Neuronal stem cell (in vitro differentiated cells): ENCODE data around the gene PDE6H.

ENCODE experiments used
- DNase-seq: peaks from one replicate; pipeline ENCODE4 v3.0.0-alpha.2; 2013; ENCODE audit warnings: low spot score
- H2AFZ ChIP-seq: one replicate; pipeline ENCODE4 v1.6.1; 2013; ENCODE audit warnings: mild to moderate bottlenecking, low read length, inconsistent platforms
- H2AK5ac ChIP-seq: 2 replicates; pipeline ENCODE4 v1.6.1; 2013; ENCODE audit warnings: low read depth, mild to moderate bottlenecking, inconsistent platforms, low read length, moderate library complexity, mixed read lengths
- H2BK120ac ChIP-seq: 2 replicates; pipeline ENCODE4 v1.6.1; 2013; ENCODE audit warnings: low read depth, mild to moderate bottlenecking, inconsistent platforms, low read length, moderate library complexity, mixed read lengths
- H2BK12ac ChIP-seq: one replicate; pipeline ENCODE4 v1.6.1; 2013; ENCODE audit warnings: low read length, inconsistent platforms
- H2BK15ac ChIP-seq: 2 replicates; pipeline ENCODE4 v1.6.1; 2013; ENCODE audit warnings: mild to moderate bottlenecking, low read length, inconsistent platforms, mixed read lengths
- H2BK5ac ChIP-seq: one replicate; pipeline ENCODE4 v1.6.1; 2013; ENCODE audit warnings: inconsistent platforms, mild to moderate bottlenecking, low read length, moderate library complexity
- H3K14ac ChIP-seq: one replicate; pipeline ENCODE4 v1.6.1; 2013; ENCODE audit warnings: low read length, inconsistent platforms
- H3K18ac ChIP-seq: 2 replicates; pipeline ENCODE4 v1.6.1; 2013; ENCODE audit warnings: low read length, inconsistent platforms
- H3K23ac ChIP-seq: 2 replicates; pipeline ENCODE4 v1.6.1; 2013; ENCODE audit warnings: low read depth, mild to moderate bottlenecking, mixed read lengths, low read length, inconsistent platforms; ENCODE audit not compliant: poor library complexity
- H3K27ac ChIP-seq: replicated peaks from 3 replicates; pipeline ENCODE4 v1.5.1; 2013; ENCODE audit warnings: low read length, inconsistent platforms
- H3K27me3 ChIP-seq, 3 experiments: 2 replicates each; pipeline ENCODE4 v1.6.1; 2013; ENCODE audit warnings: low read length in 3 of 3, mild to moderate bottlenecking in 2 of 3, inconsistent platforms in 1 of 3, low read depth in 1 of 3, mixed read lengths in 1 of 3, moderate library complexity in 1 of 3; ENCODE audit not compliant: control insufficient read depth in 3 of 3, insufficient read depth in 3 of 3
- H3K36me3 ChIP-seq, 2 donors: replicated peaks in 1 of 2; 2 replicates each; pipeline ENCODE4 v1.6.1; 2013; ENCODE audit warnings: low read length in 2 of 2; ENCODE audit not compliant: control insufficient read depth in 2 of 2, insufficient read depth in 2 of 2
- H3K4ac ChIP-seq: 2 replicates; pipeline ENCODE4 v1.6.1; 2013; ENCODE audit warnings: inconsistent platforms, mild to moderate bottlenecking, low read length, moderate library complexity
- H3K4me1 ChIP-seq, 2 donors: 1 replicate in 1 of 2; 2 replicates in 1 of 2; pipeline ENCODE4 v1.6.1; 2013; ENCODE audit warnings: low read length in 2 of 2, low read depth in 1 of 2; ENCODE audit not compliant: control insufficient read depth in 2 of 2, insufficient read depth in 1 of 2
- H3K4me2 ChIP-seq: one replicate; pipeline ENCODE4 v1.6.1; 2013; ENCODE audit warnings: mild to moderate bottlenecking, low read length, inconsistent platforms; ENCODE audit not compliant: insufficient read depth, poor library complexity, severe bottlenecking
- H3K4me3 ChIP-seq, 2 donors: 2 replicates each; pipeline ENCODE4 v1.5.1; 2013; ENCODE audit warnings: low read length in 2 of 2, mild to moderate bottlenecking in 2 of 2, inconsistent platforms in 1 of 2, moderate library complexity in 1 of 2
- H3K79me1 ChIP-seq: one replicate; pipeline ENCODE4 v1.6.1; 2013; ENCODE audit warnings: low read depth, mild to moderate bottlenecking, inconsistent platforms, low read length, moderate library complexity
- H3K9ac ChIP-seq: one replicate; pipeline ENCODE4 v1.6.1; 2013; ENCODE audit warnings: mild to moderate bottlenecking, low read depth, low read length, inconsistent platforms; ENCODE audit not compliant: poor library complexity
- H3K9me3 ChIP-seq, 2 donors: replicated peaks in 1 of 2; 2 replicates each; pipeline versions ENCODE3 to v1.6.1; 2013; ENCODE audit warnings: low read length in 2 of 2, mild to moderate bottlenecking in 2 of 2, inconsistent platforms in 1 of 2, low read depth in 1 of 2, mixed read lengths in 1 of 2, moderate library complexity in 1 of 2; ENCODE audit not compliant: control insufficient read depth in 2 of 2, insufficient read depth in 1 of 2
- H4K8ac ChIP-seq: one replicate; pipeline ENCODE4 v1.6.1; 2013; ENCODE audit warnings: low read depth, mild to moderate bottlenecking, inconsistent platforms, low read length, moderate library complexity
- H4K91ac ChIP-seq: one replicate; pipeline ENCODE4 v1.6.1; 2013; ENCODE audit warnings: low read length, low read depth, mild to moderate bottlenecking, inconsistent platforms; ENCODE audit not compliant: poor library complexity
- WGBS, 2 donors: extraction: QIAGEN DNeasy Blood & Tissue Kit; methylation state at CpG; one replicate each; pipeline ENCODE4 v1.1.7; 2013; ENCODE audit warnings: missing lambda C conversion rate in 2 of 2, mixed read lengths in 1 of 2; ENCODE audit not compliant: insufficient read length in 2 of 2, insufficient replicate concordance in 1 of 2; ENCODE audit errors: extremely low coverage in 2 of 2; 5-methylcytosine and 5-hydroxymethylcytosine counted together

PDE6H gene

DNA sequence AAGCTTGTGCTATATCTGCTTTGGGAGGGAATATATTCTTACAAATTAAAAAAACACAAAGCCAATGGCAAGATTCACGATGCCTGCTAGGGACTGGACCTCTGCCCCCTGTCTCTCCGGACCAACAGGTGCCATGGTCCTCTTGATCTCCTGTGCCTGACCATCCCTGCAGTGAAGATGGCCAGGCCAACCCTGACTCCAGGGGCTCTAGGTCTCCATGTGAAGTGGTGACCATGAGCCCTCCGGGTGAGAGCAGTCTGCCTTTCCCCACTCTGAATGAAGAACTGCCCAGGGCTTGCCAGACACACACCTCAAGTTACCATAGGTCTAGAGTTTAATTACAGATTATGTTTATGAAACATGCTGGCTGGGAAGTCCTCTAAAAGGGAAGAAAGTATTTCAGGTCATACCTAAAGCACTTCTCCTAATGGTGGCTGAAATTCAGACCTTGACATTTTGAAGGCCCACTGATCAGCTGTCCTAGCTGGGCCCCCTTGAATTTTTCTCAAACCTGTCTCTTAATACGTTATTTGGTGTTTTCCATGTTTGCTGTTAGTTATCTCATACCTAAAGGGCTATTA is 12.8 kb upstream of the PDE6H start:
- H4K8ac ChIP-seq = no peak overlapping the region
- no peaks in the 10 kb centered on the region for H3K4me1 ChIP-seq
- no peak for DNase-seq
- no peaks in the 10 kb centered on the region for H3K9me3 ChIP-seq
- H3K27ac ChIP-seq = no peak overlapping the region
- no peak overlapping the region for H3K4ac ChIP-seq
- no peak overlapping the region for H2AK5ac ChIP-seq
- H2BK15ac ChIP-seq = no peak overlapping the region
- no peaks in the 10 kb centered on the region for H3K79me1 ChIP-seq
- no peak overlapping the region for H2BK5ac ChIP-seq
- no peaks in the 10 kb centered on the region for H3K27me3 ChIP-seq
- no peak overlapping the region for H3K9ac ChIP-seq
- no peak overlapping the region for H3K23ac ChIP-seq
- no CpG with 5 or more reads among the region's 4 CpGs for WGBS, 2 donors
- no peak overlapping the region for H3K18ac ChIP-seq
- H3K4me2 ChIP-seq = no peak overlapping the region
- no peak overlapping the region for H4K91ac ChIP-seq
- H2BK12ac ChIP-seq = no peak overlapping the region
- H3K36me3 ChIP-seq = no peaks in the 10 kb centered on the region
- H2BK120ac ChIP-seq = no peak overlapping the region
- H2AFZ ChIP-seq = no peak overlapping the region
- no peak overlapping the region for H3K4me3 ChIP-seq
- no peak overlapping the region for H3K14ac ChIP-seq

DNA sequence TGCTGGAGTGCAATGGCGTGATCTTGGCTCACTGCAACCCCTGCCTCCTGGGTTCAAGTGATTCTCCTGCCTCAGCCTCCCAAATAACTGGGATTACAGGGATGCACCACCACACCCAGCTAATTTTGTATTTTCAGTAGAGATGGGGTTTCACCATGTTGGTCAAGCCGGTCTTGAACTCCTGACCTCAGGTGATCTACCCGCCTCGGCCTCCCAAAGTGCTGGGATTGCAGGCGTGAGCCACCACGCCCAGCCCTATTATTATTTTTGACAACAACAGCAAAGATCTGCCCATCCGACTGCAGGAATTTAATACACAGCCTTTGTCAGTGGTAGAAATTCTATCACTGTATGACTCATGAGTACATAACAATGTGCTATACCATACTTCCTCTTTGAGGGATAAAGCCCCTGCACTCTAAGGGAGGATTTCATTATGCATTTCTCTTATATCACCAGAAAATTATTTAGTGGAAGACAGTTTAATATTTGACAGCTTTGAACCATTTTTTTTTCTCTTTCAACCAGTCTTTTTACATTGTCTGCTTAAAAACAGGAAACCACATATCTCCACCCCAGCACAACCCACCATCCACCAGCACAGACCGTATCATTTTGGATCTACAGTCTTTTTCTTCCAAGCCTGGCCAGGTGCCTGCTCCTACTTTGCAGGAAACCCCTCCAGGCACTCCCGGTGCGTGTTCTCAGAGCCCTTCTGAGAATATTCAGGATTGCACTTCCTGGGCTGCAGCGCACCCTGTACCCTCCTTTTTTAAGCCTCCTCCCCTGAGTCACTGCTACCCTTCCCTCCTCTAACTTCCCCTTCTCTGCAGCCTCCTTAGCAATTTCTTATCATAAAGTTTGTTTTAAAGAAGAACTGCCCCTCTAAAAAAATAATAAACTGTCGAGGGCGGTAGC is 12.0 kb upstream of the PDE6H start:
- no peaks in the 10 kb centered on the region for H3K36me3 ChIP-seq
- no peak overlapping the region for H4K91ac ChIP-seq
- no peak overlapping the region for H2BK120ac ChIP-seq
- H4K8ac ChIP-seq = no peak overlapping the region
- H3K23ac ChIP-seq = no peak overlapping the region
- H2BK12ac ChIP-seq = no peak overlapping the region
- no peaks in the 10 kb centered on the region for H3K79me1 ChIP-seq
- WGBS, 2 donors = no CpG with 5 or more reads among the region's 13 CpGs
- H3K9ac ChIP-seq = no peak overlapping the region
- H3K9me3 ChIP-seq = no peaks in the 10 kb centered on the region
- H3K27ac ChIP-seq = no peak overlapping the region
- H2BK5ac ChIP-seq = no peak overlapping the region
- no peak overlapping the region for H2AK5ac ChIP-seq
- H2BK15ac ChIP-seq = no peak overlapping the region
- no peak overlapping the region for H3K4me3 ChIP-seq
- no peak overlapping the region for H3K4me2 ChIP-seq
- H3K27me3 ChIP-seq = no peaks in the 10 kb centered on the region
- no peak overlapping the region for H2AFZ ChIP-seq
- H3K4me1 ChIP-seq = no peaks in the 10 kb centered on the region
- no peak overlapping the region for H3K14ac ChIP-seq
- no peak for DNase-seq
- no peak overlapping the region for H3K4ac ChIP-seq
- H3K18ac ChIP-seq = no peak overlapping the region

DNA sequence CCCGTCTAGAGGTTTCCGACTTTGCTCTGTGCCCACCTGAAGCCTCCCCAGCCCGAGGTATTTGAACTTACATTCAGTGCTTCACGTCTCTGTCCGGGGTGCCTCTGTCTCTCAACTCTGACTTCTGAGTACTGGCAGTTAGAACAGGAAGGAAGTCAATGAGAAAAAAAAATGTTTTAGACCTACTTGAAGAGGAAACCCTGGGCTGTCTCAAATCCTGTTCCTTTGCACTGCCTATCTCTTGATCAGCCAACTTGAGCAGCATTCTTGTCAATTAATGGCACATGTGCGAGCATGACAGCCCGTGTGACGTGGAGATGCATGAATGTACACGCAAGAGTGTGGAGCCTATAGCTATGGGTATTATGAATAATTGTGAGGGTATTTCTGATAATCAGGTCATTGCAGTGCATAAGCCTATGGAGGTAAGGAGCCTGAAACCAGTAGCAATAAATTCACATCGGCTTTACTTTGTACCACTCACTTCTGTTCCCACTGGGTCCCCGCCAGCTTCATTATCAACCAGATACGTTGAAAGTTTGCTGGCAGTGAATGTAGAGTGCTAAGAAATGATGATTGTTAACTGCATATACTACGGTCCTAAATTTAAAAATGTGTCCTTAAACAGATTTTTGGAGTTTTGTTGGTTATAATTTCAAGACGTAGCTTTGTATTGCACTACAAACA is 11.2 kb upstream of the PDE6H start, which contains the start of gene ARHGDIB:
Gene ARHGDIB, minus strand, starts transcription at position 136 of the 687 bp plus-strand sequence. CDS start 10,889 bp downstream, outside the sequence.
- H3K14ac ChIP-seq = no peak within 1 kb of the TSS
- H3K79me1 ChIP-seq = no peaks in the 10 kb centered on the region
- H3K4ac ChIP-seq = no peak within 1 kb of the TSS
- no peak within 1 kb of the TSS for H3K9ac ChIP-seq
- H3K36me3 ChIP-seq = no peaks in the 10 kb centered on the region
- H3K27ac ChIP-seq = no peak within 1 kb of the TSS
- H4K8ac ChIP-seq = no peak within 1 kb of the TSS
- H3K18ac ChIP-seq = no peak within 1 kb of the TSS
- no peak within 1 kb of the TSS for H3K4me3 ChIP-seq
- H2BK5ac ChIP-seq = no peak within 1 kb of the TSS
- no peak within 1 kb of the TSS for H4K91ac ChIP-seq
- no peak within 1 kb of the TSS for H2BK12ac ChIP-seq
- DNase-seq = no peak
- H3K27me3 ChIP-seq = no peaks in the 10 kb centered on the region
- no peak within 1 kb of the TSS for H2BK120ac ChIP-seq
- no peak within 1 kb of the TSS for H3K23ac ChIP-seq
- H3K4me2 ChIP-seq = no peak within 1 kb of the TSS
- H2AK5ac ChIP-seq = no peak within 1 kb of the TSS
- H3K4me1 ChIP-seq = no peaks in the 10 kb centered on the region
- H2BK15ac ChIP-seq = no peak within 1 kb of the TSS
- WGBS, 2 donors = no CpG with 5 or more reads among the region's 14 CpGs
- H3K9me3 ChIP-seq = no peaks in the 10 kb centered on the region
- no peak within 1 kb of the TSS for H2AFZ ChIP-seq

- no peak overlapping the region for H2AK5ac ChIP-seq
- H2AFZ ChIP-seq = no peak overlapping the region
- no peak overlapping the region for H4K8ac ChIP-seq
- no peaks in the 10 kb centered on the region for H3K79me1 ChIP-seq
- H3K36me3 ChIP-seq = no peaks in the 10 kb centered on the region
- WGBS, 2 donors = no CpG with 5 or more reads among the region's 3 CpGs
- H2BK120ac ChIP-seq = no peak overlapping the region
- H2BK12ac ChIP-seq = no peak overlapping the region
- no peaks in the 10 kb centered on the region for H3K4me1 ChIP-seq
- no peak overlapping the region for H3K27ac ChIP-seq
- H2BK5ac ChIP-seq = no peak overlapping the region
- no peak overlapping the region for H3K4me2 ChIP-seq
- no peak overlapping the region for H3K23ac ChIP-seq
- H2BK15ac ChIP-seq = no peak overlapping the region
- no peak overlapping the region for H3K4me3 ChIP-seq
- no peak overlapping the region for H4K91ac ChIP-seq
- no peak for DNase-seq
- no peak overlapping the region for H3K18ac ChIP-seq
- no peaks in the 10 kb centered on the region for H3K27me3 ChIP-seq
- no peak overlapping the region for H3K4ac ChIP-seq
- no peak overlapping the region for H3K9ac ChIP-seq
- H3K9me3 ChIP-seq = no peaks in the 10 kb centered on the region
- no peak overlapping the region for H3K14ac ChIP-seq
These were observed 10.7 kb upstream of the PDE6H start for GRCh38 chr12:14962153-14962539.
